Mesenteric fat pad (tissue), 1 donor: ENCODE results near the gene NRP1. TPM values are rescaled to one million over a fixed set of nuclear protein-coding genes. Genes with fewer than 3 reads are reported as not detected.
"Not testable (repeated sequence)": the region's sequence is repeated elsewhere in the genome, so short reads cannot be mapped to it uniquely, and the experiment has no call there.

Source experiments
- DNase-seq: peaks from one replicate; pipeline ENCODE4 v3.0.0-alpha.2; 2020; ENCODE audit warnings: low spot score
- long read RNA-seq: library from polyadenylated mRNA; unstranded; transcript quantifications from one replicate; pipeline ENCODE4 v2.0.0, GENCODE V29; 2020
- total RNA-seq: library from RNA; stranded (reverse); fragmentation: NEBNext Ultra II Directional; extraction: Animal tissue kit (Norgen Biotek cat#: 25700); gene quantifications from one replicate; pipeline ENCODE4 v1.2.1, GENCODE V29; 2021
- donor health status: DM: yes; HTN: yes; CAD: no.

NRP1 gene
- total RNA-seq: 249 TPM
- long read RNA-seq, transcript NRP1-203 (11 exons, 1,988 nt): minor isoform, 7 of 291 reads
- long read RNA-seq, transcript NRP1-204 (12 exons, 2,213 nt): major isoform, 54 of 291 reads
- long read RNA-seq, partial matches to known transcripts: 120 of 291 reads
- long read RNA-seq, other reads (novel, unspliced or antisense): 108 of 291 reads

GRCh38 chr10:33334153-33334804 lies at the start of gene NRP1:
Gene NRP1, minus strand, starts transcription at chr10:33334667. Its CDS starts 285 bp downstream, at chr10:33334382.
- no peak for DNase-seq

DNA sequence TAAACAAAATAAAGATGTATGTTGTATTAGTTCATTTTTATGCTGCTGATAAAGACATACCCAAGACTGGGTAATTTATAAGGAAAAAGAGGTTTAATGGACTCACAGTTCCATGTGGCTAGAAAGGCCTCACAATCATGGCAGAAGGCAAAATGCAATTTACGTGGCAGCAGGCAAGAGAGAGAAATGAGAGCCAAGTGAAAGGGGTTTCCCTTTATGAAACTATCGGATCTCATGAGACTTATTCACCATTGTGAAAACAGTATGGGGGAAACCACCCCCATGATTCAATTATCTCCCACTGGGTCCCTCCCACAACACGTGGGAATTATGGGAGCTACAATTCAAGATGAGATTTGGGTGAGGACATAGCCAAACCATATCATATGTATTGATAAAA lies 49.7 kb upstream of the NRP1 start:
- not testable (repeated sequence) for DNase-seq

- no peak for DNase-seq
Observed at GRCh38 chr10:33382921-33383713, 48.6 kb upstream of the NRP1 start.

GRCh38 chr10:33382216-33382600 lies 47.7 kb upstream of the NRP1 start:
- no peak for DNase-seq

DNA sequence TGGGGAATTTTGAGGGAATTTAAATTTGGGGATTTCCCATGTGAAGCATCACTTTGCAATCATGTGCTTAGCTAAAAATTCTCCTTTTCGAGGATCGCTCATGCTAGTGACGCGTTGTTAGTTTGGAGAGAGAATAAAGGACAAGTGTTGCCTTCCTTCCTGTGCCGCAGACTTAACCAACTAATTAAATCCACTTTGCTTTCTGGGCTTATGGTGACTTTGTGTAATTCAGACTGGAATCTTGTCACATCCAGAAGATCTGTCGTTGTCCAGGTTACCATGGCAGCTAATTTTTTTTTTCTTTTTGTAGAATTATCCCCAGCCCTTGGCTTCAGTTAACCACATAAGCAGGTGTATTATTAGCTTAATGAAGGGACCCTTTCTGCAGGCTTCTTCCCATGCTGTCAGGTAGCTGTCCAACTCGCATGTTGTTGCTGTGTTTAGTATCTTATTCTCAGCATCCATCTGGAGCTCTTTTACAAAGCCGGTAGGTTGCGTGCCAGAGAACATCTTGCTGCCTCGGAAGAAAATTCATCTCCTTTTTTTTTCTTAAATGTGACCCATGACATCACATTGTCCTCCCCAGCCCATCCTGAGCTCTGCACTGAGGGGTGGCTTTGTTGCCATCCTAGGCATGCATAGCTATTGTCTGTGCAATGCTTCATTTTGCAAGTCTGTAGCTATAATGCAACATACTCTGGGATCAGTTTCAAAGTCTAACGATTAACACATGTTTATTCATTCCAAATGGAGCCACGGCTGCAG lies 47.2 kb upstream of the NRP1 start:
- no peak for DNase-seq

DNA sequence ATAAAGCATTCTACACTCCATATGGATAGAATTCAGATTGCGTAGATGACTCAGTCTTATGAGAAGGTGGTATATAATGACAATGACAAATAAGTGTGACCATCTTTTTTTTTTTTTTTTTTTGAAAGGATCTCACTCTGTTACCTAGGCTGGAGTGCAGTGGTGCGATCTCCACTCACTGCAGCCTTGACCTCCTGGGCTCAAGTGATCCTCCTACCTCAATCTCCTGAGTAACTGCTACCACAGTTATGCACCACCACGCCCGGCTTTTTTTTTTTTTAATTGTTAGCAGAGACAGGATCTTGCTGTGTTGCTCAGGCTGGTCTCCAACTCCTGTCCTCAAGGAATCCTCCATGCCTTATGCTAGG lies 43.2 kb upstream of the NRP1 start:
- no peak for DNase-seq

GRCh38 chr10:33376976-33377657 lies 42.6 kb upstream of the NRP1 start:
- DNase-seq: no peak

GRCh38 chr10:33376476-33376875 lies 42.0 kb upstream of the NRP1 start:
- no peak for DNase-seq

DNA sequence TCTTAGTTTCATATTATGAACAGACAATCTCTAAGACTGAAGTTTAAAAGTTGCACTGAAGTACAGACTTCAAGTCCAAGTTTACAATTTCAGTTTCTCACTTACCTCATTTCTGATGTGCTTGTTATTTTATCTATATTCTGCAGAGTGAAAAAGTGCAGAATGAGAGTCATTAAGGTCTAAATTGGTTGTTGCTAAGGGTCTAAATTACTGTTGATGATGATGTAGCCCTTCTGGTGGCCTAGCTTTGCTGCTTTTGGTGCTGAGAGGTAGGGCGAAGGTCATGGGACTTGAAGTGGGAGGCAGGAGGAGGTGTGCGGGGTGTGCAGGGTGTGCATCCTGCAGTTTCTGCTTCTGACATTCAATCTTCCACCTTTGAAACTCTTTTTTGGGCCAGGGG lies 38.8 kb upstream of the NRP1 start:
- no peak for DNase-seq

- DNase-seq: no peak
Observed at GRCh38 chr10:33371234-33371633, 36.8 kb upstream of the NRP1 start.

- DNase-seq: no peak
Observed at GRCh38 chr10:33370434-33370930, 36.0 kb upstream of the NRP1 start.

DNA sequence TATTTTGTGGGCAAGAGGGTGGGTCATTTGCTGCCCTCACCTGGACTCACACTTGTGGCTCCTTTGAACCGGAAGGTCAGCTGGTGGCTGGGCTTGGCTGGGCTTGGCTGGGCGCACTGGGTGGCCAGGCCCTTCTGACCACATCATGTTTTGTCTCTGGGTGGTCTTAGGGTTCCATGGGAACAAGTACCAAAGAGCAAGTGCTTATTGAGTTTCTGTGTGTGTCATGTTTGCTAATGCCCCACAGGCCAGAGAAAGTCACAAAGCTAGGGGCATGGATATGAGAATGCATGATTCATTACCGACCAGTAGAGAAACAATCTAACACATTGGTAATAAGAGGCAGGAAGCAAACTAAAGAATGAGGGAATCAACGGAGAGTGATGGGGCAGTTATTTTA lies 33.6 kb upstream of the NRP1 start:
- no peak for DNase-seq

DNA sequence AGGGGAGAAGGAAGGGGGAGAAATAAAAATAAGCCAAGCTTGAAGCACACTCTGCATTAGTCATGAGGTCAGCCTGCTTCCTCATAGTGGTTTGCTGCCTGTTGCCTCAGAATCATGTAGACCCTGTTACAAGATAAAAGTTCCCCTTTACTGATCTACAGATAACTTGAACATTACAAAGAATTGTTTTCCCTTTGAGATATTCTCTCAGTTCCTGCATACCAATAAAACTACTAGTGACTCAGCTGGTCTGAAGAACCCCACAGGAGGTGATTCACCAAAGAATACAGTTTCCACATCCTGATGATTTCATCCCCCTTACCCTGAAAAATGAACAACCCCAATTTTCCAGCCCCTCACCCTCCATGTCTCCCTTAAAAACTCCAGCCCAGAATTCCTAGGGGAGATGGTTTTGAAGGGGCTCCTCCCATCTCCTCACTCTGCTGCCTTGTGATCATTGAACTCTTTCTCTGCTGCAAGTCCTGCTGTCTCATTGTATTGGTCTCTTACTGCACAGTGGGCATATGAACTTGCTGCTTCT lies 31.5 kb upstream of the NRP1 start:
- no peak for DNase-seq

DNA sequence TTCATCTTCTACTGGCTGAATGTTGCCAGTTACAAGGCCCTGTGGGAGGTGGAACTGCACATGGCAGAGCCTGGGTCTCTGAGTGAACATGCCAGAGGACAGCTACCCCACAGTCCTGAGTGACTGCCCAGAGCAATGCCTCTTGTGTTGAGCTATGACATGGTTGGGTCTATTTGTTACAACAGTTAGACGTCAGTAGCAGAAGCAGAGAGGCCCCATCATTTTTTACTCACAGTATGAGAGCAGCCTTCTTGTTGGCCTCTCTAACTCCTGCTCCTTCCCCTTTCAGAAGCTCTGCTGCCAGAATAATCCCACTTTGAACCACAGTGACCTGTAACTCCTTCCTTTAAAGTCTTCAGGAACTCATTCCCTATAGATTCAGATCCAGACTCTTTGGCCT lies 30.8 kb upstream of the NRP1 start:
- DNase-seq: no peak

DNA sequence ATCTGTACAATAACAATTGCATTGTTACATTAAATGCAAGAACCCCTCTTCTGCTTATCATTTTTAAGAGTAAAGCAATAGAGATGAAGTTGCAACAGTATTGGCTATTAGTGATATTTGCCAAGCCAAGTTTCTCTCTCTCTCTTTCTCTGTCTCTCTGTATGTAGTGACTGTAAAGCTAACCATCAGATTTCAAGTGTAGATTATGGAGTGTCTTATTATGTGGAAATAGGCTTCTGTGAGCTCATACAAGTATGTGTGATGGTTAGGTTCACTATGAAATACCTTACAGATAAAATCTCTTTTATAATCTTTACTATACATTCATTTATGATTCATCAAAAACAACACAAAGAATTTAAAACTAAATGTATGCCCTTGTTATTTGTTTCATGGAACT lies 28.6 kb upstream of the NRP1 start:
- DNase-seq: no peak

GRCh38 chr10:33358016-33358415 lies 23.5 kb upstream of the NRP1 start:
- DNase-seq: no peak

DNA sequence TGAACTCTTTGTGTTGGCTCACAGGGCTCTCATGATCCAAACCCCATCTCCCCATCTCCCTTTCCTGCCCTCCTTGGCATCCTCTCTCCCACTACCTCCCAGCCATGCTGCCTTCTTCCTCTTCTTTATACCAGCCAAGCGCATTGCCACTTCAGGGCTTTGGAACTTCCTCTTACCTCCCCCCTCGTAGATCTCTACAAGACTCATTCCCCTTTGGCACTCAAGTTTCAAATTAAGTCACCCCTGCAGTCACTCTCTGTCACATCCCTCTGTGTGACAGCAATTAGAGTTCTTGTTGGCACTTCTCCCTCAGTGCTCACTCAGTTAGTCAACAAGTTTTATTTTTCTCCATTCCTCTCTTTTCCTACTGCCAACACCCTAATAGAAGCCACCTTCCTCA lies 20.8 kb upstream of the NRP1 start:
- no peak for DNase-seq

DNA sequence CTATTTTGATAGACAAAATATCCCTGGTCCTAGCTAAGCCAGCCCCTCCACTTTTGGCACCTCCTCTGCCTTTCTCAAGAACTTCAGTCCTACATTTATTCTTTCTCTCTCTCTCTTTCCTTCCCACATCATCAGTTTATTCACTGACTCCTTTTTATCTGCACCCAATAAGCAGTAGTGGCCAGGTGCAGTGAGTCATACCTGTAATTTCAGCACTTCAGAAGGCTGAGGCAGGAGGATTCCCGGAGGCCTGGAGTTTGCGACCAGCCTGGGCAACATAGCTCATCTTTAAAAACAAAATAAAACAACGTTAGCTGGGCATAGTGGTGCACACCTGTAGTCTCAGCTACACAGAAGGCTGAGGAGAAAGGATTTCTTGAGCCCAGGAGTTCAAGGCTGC lies 19.4 kb upstream of the NRP1 start:
- DNase-seq: no peak

GRCh38 chr10:33353334-33353733 lies 18.9 kb upstream of the NRP1 start:
- DNase-seq: no peak

DNA sequence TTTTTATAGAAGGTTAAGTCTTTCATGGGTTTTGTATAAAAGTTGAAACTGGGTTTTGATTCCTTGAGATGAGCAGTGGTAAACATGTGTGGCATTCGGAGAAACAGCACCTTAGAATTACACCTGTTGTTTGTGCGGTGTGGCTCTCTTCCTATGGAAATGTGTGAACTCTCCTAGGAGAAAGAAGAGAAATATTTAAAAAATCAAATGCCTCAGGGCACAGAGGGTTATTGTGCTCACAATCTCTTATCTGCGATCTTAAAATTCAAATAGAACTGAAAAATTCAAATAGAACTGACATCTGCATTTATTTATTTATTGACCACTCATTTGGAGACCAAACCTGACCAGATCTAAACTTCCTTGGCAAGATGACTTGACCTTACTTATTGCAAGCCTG lies 18.1 kb upstream of the NRP1 start:
- no peak for DNase-seq

DNA sequence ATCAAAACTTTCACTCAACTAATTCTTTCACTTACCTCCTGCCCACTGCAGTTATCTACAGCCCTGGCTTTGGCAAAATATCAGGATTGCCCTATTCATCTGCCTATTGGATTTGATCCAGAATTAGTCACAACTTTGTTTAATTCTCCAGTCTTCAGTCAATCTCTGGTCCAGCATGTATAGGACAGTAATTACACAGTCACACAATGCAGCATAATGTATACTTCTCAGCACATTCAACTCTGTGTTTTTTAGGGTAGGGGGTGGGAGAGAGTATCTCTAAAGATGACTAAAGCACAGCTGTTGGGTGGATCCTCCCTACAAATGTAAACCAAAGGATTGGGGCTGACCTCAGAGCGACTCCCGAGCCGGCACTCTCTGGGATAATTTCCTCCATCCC lies 17.7 kb upstream of the NRP1 start:
- no peak for DNase-seq
